ENCODE data around the gene KCTD11.

The KCTD11 gene

DNA sequence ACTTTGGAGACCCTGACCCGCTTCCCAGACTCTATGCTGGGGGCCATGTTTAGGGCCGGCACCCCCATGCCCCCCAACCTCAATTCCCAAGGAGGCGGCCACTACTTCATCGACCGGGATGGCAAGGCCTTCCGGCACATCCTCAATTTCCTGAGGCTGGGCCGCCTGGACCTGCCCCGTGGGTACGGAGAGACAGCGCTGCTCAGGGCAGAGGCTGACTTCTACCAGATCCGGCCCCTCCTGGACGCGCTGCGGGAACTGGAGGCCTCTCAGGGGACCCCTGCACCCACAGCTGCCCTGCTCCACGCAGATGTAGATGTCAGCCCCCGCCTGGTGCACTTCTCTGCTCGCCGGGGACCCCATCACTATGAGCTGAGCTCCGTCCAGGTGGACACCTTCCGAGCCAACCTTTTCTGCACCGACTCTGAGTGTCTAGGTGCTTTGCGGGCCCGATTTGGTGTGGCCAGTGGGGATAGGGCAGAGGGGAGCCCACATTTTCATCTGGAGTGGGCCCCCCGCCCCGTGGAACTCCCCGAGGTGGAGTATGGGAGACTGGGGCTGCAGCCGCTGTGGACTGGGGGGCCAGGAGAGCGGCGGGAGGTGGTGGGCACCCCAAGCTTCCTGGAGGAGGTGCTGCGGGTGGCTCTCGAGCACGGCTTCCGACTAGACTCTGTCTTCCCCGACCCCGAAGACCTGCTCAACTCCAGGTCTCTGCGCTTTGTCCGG is 1.1 kb downstream of the KCTD11 start:
- peak overlapping the region; percentile 91; the same call in 1 of the 2 replicates for H3K27ac ChIP-seq

DNA sequence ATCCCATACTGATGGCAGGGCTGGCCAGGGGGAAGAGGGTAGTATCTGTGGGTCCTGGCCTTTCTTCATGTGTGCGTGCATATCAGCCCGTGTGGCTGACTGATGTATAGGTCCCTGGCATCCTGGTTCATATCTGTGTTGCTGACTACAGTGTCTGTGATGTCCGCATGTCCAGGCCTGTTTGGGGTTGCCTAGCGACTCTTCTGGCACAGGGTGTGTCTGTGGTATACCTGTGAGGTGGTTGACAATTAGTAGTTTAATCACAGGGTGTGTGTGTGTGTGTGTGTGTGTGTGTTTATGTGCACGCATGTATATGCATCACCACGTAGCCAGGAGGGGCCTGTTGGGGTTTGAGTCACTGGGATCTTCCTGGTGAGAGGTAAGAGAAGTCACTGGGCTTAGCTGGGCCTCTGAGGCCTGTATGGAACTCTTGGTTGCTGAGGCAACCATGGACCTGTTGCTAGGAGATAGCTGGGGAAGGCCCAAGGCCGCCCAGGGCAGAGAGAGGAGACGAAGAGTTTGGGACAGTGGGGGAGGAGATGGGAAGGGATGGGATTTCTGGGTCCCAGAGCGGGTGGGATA is 2.4 kb downstream of the KCTD11 start:
- TF ChIP-seq, protein P1, sequence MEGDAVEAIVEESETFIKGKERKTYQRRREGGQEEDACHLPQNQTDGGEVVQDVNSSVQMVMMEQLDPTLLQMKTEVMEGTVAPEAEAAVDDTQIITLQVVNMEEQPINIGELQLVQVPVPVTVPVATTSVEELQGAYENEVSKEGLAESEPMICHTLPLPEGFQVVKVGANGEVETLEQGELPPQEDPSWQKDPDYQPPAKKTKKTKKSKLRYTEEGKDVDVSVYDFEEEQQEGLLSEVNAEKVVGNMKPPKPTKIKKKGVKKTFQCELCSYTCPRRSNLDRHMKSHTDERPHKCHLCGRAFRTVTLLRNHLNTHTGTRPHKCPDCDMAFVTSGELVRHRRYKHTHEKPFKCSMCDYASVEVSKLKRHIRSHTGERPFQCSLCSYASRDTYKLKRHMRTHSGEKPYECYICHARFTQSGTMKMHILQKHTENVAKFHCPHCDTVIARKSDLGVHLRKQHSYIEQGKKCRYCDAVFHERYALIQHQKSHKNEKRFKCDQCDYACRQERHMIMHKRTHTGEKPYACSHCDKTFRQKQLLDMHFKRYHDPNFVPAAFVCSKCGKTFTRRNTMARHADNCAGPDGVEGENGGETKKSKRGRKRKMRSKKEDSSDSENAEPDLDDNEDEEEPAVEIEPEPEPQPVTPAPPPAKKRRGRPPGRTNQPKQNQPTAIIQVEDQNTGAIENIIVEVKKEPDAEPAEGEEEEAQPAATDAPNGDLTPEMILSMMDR (conservative IDR thresholded peaks at IDR 0.05), result no peak
- H3K27ac ChIP-seq, result no peak overlapping the region

More for the DNA sequence above, 1.1 kb downstream of the KCTD11 start:
- TF ChIP-seq, protein P1 (conservative IDR thresholded peaks at IDR 0.05), result no peak

DNA sequence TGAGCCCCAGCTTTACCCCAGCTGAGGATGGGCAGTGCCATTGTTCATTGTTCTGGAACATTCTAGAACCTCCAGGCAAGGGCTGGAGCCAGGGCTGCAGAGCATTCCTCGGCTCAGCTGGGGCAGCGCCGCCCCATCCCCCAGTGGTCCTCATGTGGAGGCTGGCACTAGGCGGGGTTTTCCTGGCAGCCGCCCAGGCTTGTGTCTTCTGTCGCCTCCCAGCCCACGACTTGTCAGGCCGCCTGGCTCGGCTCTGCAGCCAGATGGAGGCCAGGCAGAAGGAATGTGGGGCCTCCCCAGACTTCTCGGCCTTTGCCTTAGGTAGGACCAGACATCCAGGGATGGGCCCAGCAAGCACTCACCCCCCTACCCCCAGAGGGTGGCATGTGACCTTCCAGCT is 3.1 kb downstream of the KCTD11 start, which contains the start of gene TMEM95:
TMEM95 (plus strand) TSS at position 104 of the 400 bp plus-strand sequence; CDS start at position 153, 49 bp downstream.
- TF ChIP-seq, protein P1 (conservative IDR thresholded peaks at IDR 0.05), result no peak
- H3K27ac ChIP-seq, result no peak within 1 kb of the TSS

DNA sequence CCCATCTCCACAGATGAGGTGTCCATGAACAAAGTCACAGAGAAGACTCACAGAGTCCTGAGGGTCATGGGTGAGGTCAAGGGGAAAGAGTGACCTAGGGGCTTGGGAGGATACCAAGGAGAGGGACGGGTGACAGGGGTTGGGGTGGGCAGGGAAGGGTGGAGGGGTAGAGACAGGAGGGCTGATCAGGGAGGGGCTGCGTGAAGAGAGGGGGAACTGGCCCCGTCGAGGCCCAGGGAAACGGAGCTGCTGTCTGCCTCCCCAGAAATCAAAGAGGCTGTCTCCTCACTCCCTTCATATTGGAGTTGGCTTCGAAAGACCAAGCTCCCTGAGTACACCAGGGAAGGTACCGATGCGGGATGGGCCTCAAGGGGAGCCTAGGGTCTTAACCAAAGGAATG is 3.6 kb downstream of the KCTD11 start:
- TF ChIP-seq, protein P1 (conservative IDR thresholded peaks at IDR 0.05), result no peak
- H3K27ac ChIP-seq, result no peak overlapping the region

DNA sequence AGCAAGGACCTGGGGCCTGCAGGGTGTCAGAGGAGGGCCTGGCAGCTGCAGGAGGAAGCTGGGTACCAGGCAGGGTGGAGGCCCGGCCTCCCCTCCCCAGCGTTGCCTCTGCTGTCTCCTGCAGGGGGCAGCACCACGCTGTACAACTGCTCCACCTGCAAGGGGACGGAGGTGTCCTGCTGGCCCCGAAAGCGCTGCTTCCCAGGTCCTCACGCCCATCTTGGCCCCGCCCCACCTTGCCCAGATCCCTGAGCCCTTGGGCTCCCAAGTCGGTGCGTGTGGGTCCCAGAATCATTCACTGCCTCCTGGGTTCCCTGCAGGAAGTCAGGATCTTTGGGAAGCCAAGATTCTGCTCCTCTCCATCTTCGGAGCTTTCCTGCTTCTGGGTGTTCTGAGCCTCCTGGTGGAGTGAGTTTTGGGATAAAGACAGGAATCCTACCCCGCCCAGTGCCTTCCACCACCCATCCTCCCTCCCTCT is 4.1 kb downstream of the KCTD11 start:
- H3K27ac ChIP-seq, result no peak overlapping the region
- TF ChIP-seq, protein P1 (conservative IDR thresholded peaks at IDR 0.05), result peak; percentile 80

DNA sequence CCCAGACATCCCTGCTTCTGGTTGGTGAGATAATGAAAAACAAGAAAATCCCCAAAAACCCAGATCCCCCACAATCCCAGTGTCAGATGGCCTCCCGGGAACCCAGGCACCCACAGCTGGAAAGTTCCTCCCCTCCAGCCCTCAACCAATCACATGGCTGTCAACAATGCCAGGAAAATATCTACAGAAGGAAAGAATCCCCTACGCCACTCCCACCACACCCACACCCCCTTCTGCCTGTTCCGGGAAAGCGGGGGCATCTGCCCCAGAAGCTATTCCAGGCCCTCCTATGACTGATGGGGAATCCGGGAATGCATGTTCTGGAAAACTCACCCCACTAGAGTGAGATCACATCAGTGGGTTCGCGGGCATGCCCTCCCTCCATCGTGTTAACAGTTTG is 4.8 kb downstream of the KCTD11 start:
- H3K27ac ChIP-seq, result no peak overlapping the region
- TF ChIP-seq, protein P1 (conservative IDR thresholded peaks at IDR 0.05), result no peak

DNA sequence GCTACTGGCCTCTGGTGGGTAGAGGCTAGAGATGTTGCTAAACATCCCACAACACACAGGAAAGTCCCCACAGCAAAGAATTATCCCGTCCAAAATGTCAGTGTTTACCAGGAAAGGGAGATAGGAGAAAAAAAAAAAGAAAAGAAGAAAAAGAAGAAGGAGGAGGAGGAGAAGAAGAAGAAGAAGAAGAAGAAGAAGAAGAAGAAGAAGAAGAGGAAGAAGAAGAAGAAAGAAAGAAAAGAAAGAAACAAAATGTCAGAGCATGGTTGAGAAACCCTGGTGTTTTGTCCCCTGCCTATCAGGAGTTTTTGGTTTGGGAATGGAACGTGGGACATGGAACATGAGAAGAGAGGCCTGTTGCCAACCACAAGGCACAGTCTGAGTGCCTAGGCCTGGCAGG is 5.4 kb downstream of the KCTD11 start:
- H3K27ac ChIP-seq, result no peak overlapping the region
- TF ChIP-seq, protein P1 (conservative IDR thresholded peaks at IDR 0.05), result no peak
